Tibial nerve (tissue), 4 donors: Measurements from ENCODE around the gene TEKTIP1.

Experiments used
- CTCF ChIP-seq, 5 experiments: fragments of 200-600 bp in 3 of 5; fragments of 450-650 bp in 2 of 5; sonication (generic) in 3 of 5; IDR thresholded peaks; one replicate each; pipeline ENCODE4 v1.5.1; 2016 to 2019; ENCODE audit warnings: antibody characterized with exemption in 5 of 5, mild to moderate bottlenecking in 3 of 5, moderate library complexity in 2 of 5
- EP300 ChIP-seq, 2 donors: sonication (generic); formaldehyde crosslinking; IDR thresholded peaks; one replicate each; pipeline ENCODE4 v1.6.1; 2017; ENCODE audit warnings: antibody characterized with exemption in 2 of 2, mild to moderate bottlenecking in 1 of 2
- POLR2A ChIP-seq, 2 donors: fragments of 450-650 bp; IDR thresholded peaks; one replicate each; pipeline ENCODE4 v1.6.1; 2017; ENCODE audit warnings: antibody characterized with exemption in 2 of 2, mild to moderate bottlenecking in 2 of 2, moderate library complexity in 2 of 2

GRCh38 chr19:3506384-3507340 lies 32.3 kb upstream of the TEKTIP1 start:
- TF ChIP-seq POLR2A (IDR thresholded peaks at IDR 0.05), result no peak
- TF ChIP-seq CTCF (IDR thresholded peaks at IDR 0.05), result peak in 1 of 5 experiments; percentile 12
- TF ChIP-seq EP300 (IDR thresholded peaks at IDR 0.05), result no peak
